ENCODE measurements around the gene METTL21C. TPM values are rescaled to one million over a fixed set of nuclear protein-coding genes. Genes with fewer than 3 reads are reported as not detected.

Gene METTL21C
- total and polyA plus RNA-seq, 7 donors: 0.19 to 12.5 (median 0.34) TPM

DNA sequence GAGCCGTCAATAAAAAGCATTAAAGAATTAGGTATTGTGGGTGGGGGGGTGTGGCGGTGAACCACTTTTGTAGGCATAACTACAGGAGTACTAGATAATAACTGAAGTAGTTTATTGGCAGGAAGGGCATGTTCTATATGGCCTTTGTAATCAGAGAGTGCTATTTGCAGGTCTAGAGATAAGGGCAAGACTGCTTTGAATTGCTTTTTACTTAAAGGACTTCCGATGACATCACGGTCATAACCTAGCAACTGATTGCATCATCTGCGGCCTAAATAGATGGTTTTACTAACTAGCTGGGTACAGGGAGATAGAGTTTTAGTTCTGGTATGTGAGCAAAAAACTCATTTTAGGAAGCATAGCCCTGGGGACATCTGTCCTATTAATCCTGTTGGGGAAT lies 24.7 kb downstream of the METTL21C start:
- DNase-seq (no peak), ATAC-seq (no peak)
- intact Hi-C loops (cut with DNase I): no loop called here
- H3K36me3 ChIP-seq (ENCODE audit: insufficient read depth in 1 of 2, low read depth in 1 of 2): peaks cover 14 to 83% of the 10 kb centered on the region in 2 donors
- H3K4me1 ChIP-seq: peaks cover 14% of the 10 kb centered on the region
- H3K27ac ChIP-seq: no peak overlapping the region
- no peak overlapping the region for H3K4me3 ChIP-seq
- H3K27me3 ChIP-seq (ENCODE audit: insufficient read depth in 3 of 3, low read length in 2 of 3): no peaks in the 10 kb centered on the region
- H3K9me3 ChIP-seq: peaks cover 6% of the 10 kb centered on the region
- 60 to 68% (median 68%) methylated on average over 5 of the region's 5 CpGs for WGBS, 3 donors
- TF ChIP-seq CTCF (IDR thresholded peaks at IDR 0.05): no peak

- peaks cover 6% of the 10 kb centered on the region for H3K9me3 ChIP-seq
- no peaks in the 10 kb centered on the region for H3K27me3 ChIP-seq (ENCODE audit: insufficient read depth in 3 of 3, low read length in 2 of 3)
- no peaks in the 10 kb centered on the region for H3K4me1 ChIP-seq
- H3K27ac ChIP-seq: no peak overlapping the region
- intact Hi-C loops (cut with DNase I): no loop called here
- no peak for TF ChIP-seq CTCF (IDR thresholded peaks at IDR 0.05)
- no peak overlapping the region for H3K4me3 ChIP-seq
- ATAC-seq (no peak), DNase-seq (no peak)
- H3K36me3 ChIP-seq (ENCODE audit: insufficient read depth in 1 of 2, low read depth in 1 of 2): peaks cover 15 to 81% of the 10 kb centered on the region in 2 donors
- WGBS, 3 donors: 96 to 98% (median 96%) methylated on average over 4 of the region's 4 CpGs
These were observed 26.9 kb downstream of the METTL21C start for GRCh38 chr13:102667911-102668310.

- no peaks in the 10 kb centered on the region for H3K4me1 ChIP-seq
- no peak overlapping the region for H3K4me3 ChIP-seq
- intact Hi-C loops (cut with DNase I): no loop called here
- H3K27me3 ChIP-seq (ENCODE audit: insufficient read depth in 3 of 3, low read length in 2 of 3): no peaks in the 10 kb centered on the region
- peaks cover 6% of the 10 kb centered on the region for H3K9me3 ChIP-seq
- no peak overlapping the region for H3K27ac ChIP-seq
- TF ChIP-seq CTCF (IDR thresholded peaks at IDR 0.05): no peak
- DNase-seq (no peak), ATAC-seq (no peak)
- H3K36me3 ChIP-seq (ENCODE audit: insufficient read depth in 1 of 2, low read depth in 1 of 2): peaks cover 11 to 78% of the 10 kb centered on the region in 2 donors
These were observed 27.8 kb downstream of the METTL21C start for GRCh38 chr13:102667023-102667422.

- Histone ChIP-seq H3K9me3 (no peaks in the 10 kb centered on the region), H3K36me3 (ENCODE audit: insufficient read depth in 1 of 2, low read depth in 1 of 2) (peaks cover 17 to 77% of the 10 kb centered on the region in 2 donors), H3K4me1 (no peaks in the 10 kb centered on the region), H3K27me3 (ENCODE audit: insufficient read depth in 3 of 3, low read length in 2 of 3) (no peaks in the 10 kb centered on the region), H3K4me3 (no peak overlapping the region), H3K27ac (no peak overlapping the region)
- intact Hi-C loops (cut with DNase I): no loop called here
- no peak for ATAC-seq
- no peak for DNase-seq
- TF ChIP-seq CTCF (IDR thresholded peaks at IDR 0.05): no peak
These were observed 35.6 kb downstream of the METTL21C start for GRCh38 chr13:102659168-102659713.

DNA sequence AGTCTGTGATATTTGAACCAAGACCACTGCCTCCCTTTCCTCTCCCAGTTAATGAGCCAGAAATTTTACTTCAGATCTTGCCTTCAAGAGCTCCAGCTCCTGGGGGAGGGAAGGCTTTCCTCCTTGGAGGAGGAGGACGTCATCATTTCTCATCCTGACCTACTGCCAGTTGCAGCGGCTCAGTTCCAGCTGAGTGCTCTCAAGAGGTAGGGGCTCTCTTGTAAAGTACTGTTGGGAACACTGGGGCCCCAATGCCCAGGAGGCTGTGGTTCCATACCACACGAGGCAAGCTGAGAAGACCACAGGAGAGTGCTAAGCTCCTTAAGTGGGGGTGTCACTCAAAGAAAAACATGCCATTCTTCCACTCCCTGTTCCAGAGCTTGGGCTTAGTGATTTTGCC lies 36.2 kb downstream of the METTL21C start:
- Histone ChIP-seq H3K9me3 (no peaks in the 10 kb centered on the region), H3K27ac (no peak overlapping the region), H3K27me3 (ENCODE audit: insufficient read depth in 3 of 3, low read length in 2 of 3) (no peaks in the 10 kb centered on the region), H3K4me1 (no peaks in the 10 kb centered on the region), H3K4me3 (no peak overlapping the region), H3K36me3 (ENCODE audit: insufficient read depth in 1 of 2, low read depth in 1 of 2) (peaks cover 14 to 74% of the 10 kb centered on the region in 2 donors)
- DNase-seq: no peak
- TF ChIP-seq CTCF (IDR thresholded peaks at IDR 0.05): no peak
- WGBS, 3 donors: 84 to 93% (median 88%) methylated on average over 3 of the region's 3 CpGs
- ATAC-seq: no peak
- intact Hi-C loops (cut with DNase I): no loop called here

Data from psoas muscle (tissue), 8 donors.